PC-9 (cell line): ENCODE data around the gene PPP1R9A.

Source experiments
- CTCF ChIP-seq: fragments of 200-600 bp; sonication (generic); conservative IDR thresholded peaks from 2 replicates; pipeline ENCODE4 v1.6.1; 2017; ENCODE audit warnings: mixed run types, antibody characterized with exemption, mild to moderate bottlenecking, moderate library complexity
- EZH2 ChIP-seq: fragments of 200-600 bp; sonication (generic); IDR thresholded peaks from 2 replicates; pipeline ENCODE4 v1.8.0; 2017; ENCODE audit warnings: antibody characterized with exemption, low read depth

GRCh38 chr7:95101422-95101821, 194.0 kb downstream of the PPP1R9A start:
- TF ChIP-seq CTCF (no peak), EZH2 (no peak)
